HepG2 (cell line): ENCODE data around the gene TMEM107. TPM values are rescaled to one million over a fixed set of nuclear protein-coding genes. Genes with fewer than 3 reads are reported as not detected.

Experiments
- ARHGAP35 ChIP-seq: sonication (generic); formaldehyde crosslinking; IDR thresholded peaks from 2 replicates; pipeline ENCODE4 v1.9.0; 2022; ENCODE audit warnings: mild to moderate bottlenecking, inconsistent platforms, moderate library complexity, missing genetic modification reagents, borderline replicate concordance
- ATF3 ChIP-seq: sonication (generic); formaldehyde crosslinking; IDR thresholded peaks from 2 replicates; pipeline ENCODE4 v1.4.0; 2020; ENCODE audit warnings: missing genetic modification reagents
- CREM ChIP-seq, 2 experiments: sonication (generic) in 1 of 2; formaldehyde crosslinking in 1 of 2; IDR thresholded peaks; 2 replicates each; pipeline versions ENCODE4 v1.4.0 to v1.6.1; 2016 to 2020; ENCODE audit warnings: antibody characterized with exemption in 1 of 2, mild to moderate bottlenecking in 1 of 2, missing genetic modification reagents in 1 of 2
- FOXP4 ChIP-seq: sonication (generic); formaldehyde crosslinking; IDR thresholded peaks from 2 replicates; pipeline ENCODE4 v1.4.0; 2020; ENCODE audit warnings: missing genetic modification reagents
- GLI4 ChIP-seq: sonication (generic); formaldehyde crosslinking; IDR thresholded peaks from 2 replicates; pipeline ENCODE4 v1.5.1; 2020; ENCODE audit warnings: missing genetic modification reagents, mild to moderate bottlenecking, moderate library complexity, borderline replicate concordance
- GTF2F1 ChIP-seq: fragments of 150-350 bp; IDR thresholded peaks from 2 replicates; pipeline ENCODE4 v1.6.1; 2014; ENCODE audit warnings: low read length
- HDAC2 ChIP-seq: sonication (generic); formaldehyde crosslinking; IDR thresholded peaks from 2 replicates; pipeline ENCODE4 v1.4.0; 2020; ENCODE audit warnings: missing genetic modification reagents
- MAX ChIP-seq: IDR thresholded peaks from 2 replicates; pipeline ENCODE4 v1.6.1; 2012; ENCODE audit warnings: inconsistent platforms
- MEIS1 ChIP-seq: sonication (generic); formaldehyde crosslinking; IDR thresholded peaks from 2 replicates; pipeline ENCODE4 v1.9.0; 2021; ENCODE audit warnings: mild to moderate bottlenecking, missing genetic modification reagents, moderate library complexity, borderline replicate concordance
- MIXL1 ChIP-seq: IDR thresholded peaks from 2 replicates; pipeline ENCODE4 v1.6.1; 2016
- MYNN ChIP-seq: sonication (generic); formaldehyde crosslinking; IDR thresholded peaks from 2 replicates; pipeline ENCODE4 v1.4.0; 2020; ENCODE audit warnings: mild to moderate bottlenecking, low read depth, missing genetic modification reagents
- NFYB ChIP-seq: sonication (generic); formaldehyde crosslinking; IDR thresholded peaks from 2 replicates; pipeline ENCODE4 v1.4.0; 2020; ENCODE audit warnings: missing genetic modification reagents
- POLR2AphosphoS5 ChIP-seq: IDR thresholded peaks from 2 replicates; pipeline ENCODE4 v1.6.1; 2012; ENCODE audit warnings: low read depth, low read length
- PPARG ChIP-seq: conservative IDR thresholded peaks from 2 replicates; pipeline ENCODE4 v1.6.1; 2016; ENCODE audit warnings: missing biosample characterization, missing genetic modification reagents
- PRDM4 ChIP-seq: sonication (generic); formaldehyde crosslinking; IDR thresholded peaks from 2 replicates; pipeline ENCODE4 v1.9.0; 2021; ENCODE audit warnings: missing genetic modification reagents, borderline replicate concordance
- SALL2 ChIP-seq: sonication (generic); formaldehyde crosslinking; IDR thresholded peaks from 2 replicates; pipeline ENCODE4 v1.8.1; 2023; ENCODE audit warnings: mild to moderate bottlenecking, missing genetic modification reagents, inconsistent platforms
- SNAPC2 ChIP-seq: sonication (generic); formaldehyde crosslinking; IDR thresholded peaks from 2 replicates; pipeline ENCODE4 v1.8.1; 2022; ENCODE audit warnings: mild to moderate bottlenecking, missing genetic modification reagents
- SOX5 ChIP-seq: IDR thresholded peaks from 2 replicates; pipeline ENCODE4 v1.6.1; 2016; ENCODE audit warnings: borderline replicate concordance
- SUZ12 ChIP-seq: fragments of 150-350 bp; IDR thresholded peaks from 2 replicates; pipeline ENCODE4 v1.6.1; 2014; ENCODE audit warnings: low read depth, low read length
- TBP ChIP-seq: sonication (generic); formaldehyde crosslinking; IDR thresholded peaks from 2 replicates; pipeline ENCODE4 v1.5.0; 2020; ENCODE audit warnings: missing genetic modification reagents
- ZFAT ChIP-seq: sonication (generic); formaldehyde crosslinking; conservative IDR thresholded peaks from 2 replicates; pipeline ENCODE4 v1.8.1; 2023; ENCODE audit warnings: missing genetic modification reagents, inconsistent platforms
- ZNF251 ChIP-seq: sonication (generic); formaldehyde crosslinking; IDR thresholded peaks from 2 replicates; pipeline ENCODE4 v1.9.0; 2021; ENCODE audit warnings: mild to moderate bottlenecking, missing genetic modification reagents
- ZNF263 ChIP-seq: sonication (generic); formaldehyde crosslinking; IDR thresholded peaks from 2 replicates; pipeline ENCODE4 v1.4.0; 2020; ENCODE audit warnings: missing genetic modification reagents
- ZNF292 ChIP-seq: sonication (generic); formaldehyde crosslinking; IDR thresholded peaks from 2 replicates; pipeline ENCODE4 v1.8.1; 2022; ENCODE audit warnings: mild to moderate bottlenecking, low read depth, missing genetic modification reagents, borderline replicate concordance
- ZNF552 ChIP-seq: sonication (generic); formaldehyde crosslinking; IDR thresholded peaks from 2 replicates; pipeline ENCODE4 v1.9.0; 2022; ENCODE audit warnings: missing genetic modification reagents, mild to moderate bottlenecking, borderline replicate concordance
- ZNF577 ChIP-seq: sonication (generic); formaldehyde crosslinking; IDR thresholded peaks from 2 replicates; pipeline ENCODE4 v1.4.0; 2020; ENCODE audit warnings: mild to moderate bottlenecking, low read depth, missing genetic modification reagents, borderline replicate concordance
- ZNF737 ChIP-seq: sonication (generic); formaldehyde crosslinking; IDR thresholded peaks from 2 replicates; pipeline ENCODE4 v1.5.0; 2020; ENCODE audit warnings: missing genetic modification reagents, mild to moderate bottlenecking, borderline replicate concordance
- polyA plus RNA-seq, 8 experiments: library from polyadenylated mRNA; depleted of rRNA in 3 of 8; stranded (reverse) in 7 of 8; unstranded in 1 of 8; fragments of >200 nt; fragmentation: Illumina TruSeq in 4 of 8; extraction: Trizol in 4 of 8; gene quantifications; 2 replicates each; pipeline versions ENCODE4 v1.2.1 to v1.2.3, GENCODE V29; 2011 to 2016; ENCODE audit warnings: low read depth in 4 of 8, missing spikeins in 1 of 8, mixed read lengths in 1 of 8; ENCODE audit not compliant: insufficient read depth in 1 of 8
- total RNA-seq, 5 experiments: library from RNA; depleted of rRNA; stranded (reverse); fragments of >200 nt; fragmentation: Illumina TruSeq; extraction: Trizol; gene quantifications; 2 replicates each; pipeline ENCODE4 v1.2.3, GENCODE V29; 2016; ENCODE audit warnings: low read depth in 1 of 5

The TMEM107 gene
- total and polyA plus RNA-seq, 2 of the 13 experiments (the other 11 are each of a cell fraction or from before 2014, with no cell fraction given): 7.2 to 15.3 TPM

- no peak for TF ChIP-seq MYNN (CRISPR knock-in tag)
- TF ChIP-seq ZNF292 (CRISPR knock-in tag): no peak
- no peak for TF ChIP-seq ZNF263 (CRISPR knock-in tag)
- peak; percentile 59; the same call in 1 of the 2 replicates for TF ChIP-seq SOX5
- no peak; the same call in 1 of the 2 replicates for TF ChIP-seq PPARG (CRISPR knock-in tag)
- TF ChIP-seq MAX: peak; percentile 81
- TF ChIP-seq ZNF737: no peak
- peak; percentile 82 for TF ChIP-seq HDAC2 (CRISPR knock-in tag)
- no peak for TF ChIP-seq SUZ12
- TF ChIP-seq GTF2F1: peak; percentile 26; the same call in 1 of the 2 replicates
- TF ChIP-seq FOXP4: peak; percentile 39; the same call in 1 of the 2 replicates
- no peak for TF ChIP-seq GLI4
- TF ChIP-seq ZFAT (CRISPR knock-in tag): no peak
- peak; percentile 61 for TF ChIP-seq CREM (IDR thresholded peaks at IDR 0.05)
- no peak for TF ChIP-seq CREM (CRISPR knock-in tag; IDR thresholded peaks at IDR 0.05)
- peak; percentile 50; the same call in 1 of the 2 replicates for TF ChIP-seq NFYB (CRISPR knock-in tag)
- TF ChIP-seq ATF3: no peak
- no peak for TF ChIP-seq PRDM4 (CRISPR knock-in tag)
- no peak for TF ChIP-seq ZNF577 (CRISPR knock-in tag)
- TF ChIP-seq ZNF251: no peak
- TF ChIP-seq SNAPC2: peak; percentile 62; the same call in 1 of the 2 replicates
- TF ChIP-seq POLR2AphosphoS5: peak; percentile 40
- TF ChIP-seq MIXL1 (CRISPR knock-in tag): no peak; the same call in 1 of the 2 replicates
- TF ChIP-seq TBP: no peak
- 0 out of 2 replicates have a peak, but pooled peaks have one; percentile 77 for TF ChIP-seq ZNF552 (CRISPR knock-in tag)
- TF ChIP-seq MEIS1 (CRISPR knock-in tag): no peak
- no peak for TF ChIP-seq ARHGAP35 (CRISPR knock-in tag)
- TF ChIP-seq SALL2: peak; percentile 21; the same call in 1 of the 2 replicates
These were observed 11.5 kb upstream of the TMEM107 start (continued) for GRCh38 chr17:8187517-8188262.
